Activated CD8-positive, alpha-beta T cell treated with anti-CD3 and anti-CD28 coated beads for 36 hours (primary cell): ENCODE data around the gene KDM4C. TPM values are rescaled to one million over a fixed set of nuclear protein-coding genes. Genes with fewer than 3 reads are reported as not detected.

Source experiments
- ATAC-seq: fragments of 200-7000 bp; cut with Tn5 transposase; one replicate; pipeline ENCODE4 v1.10.0; 2021; ENCODE audit warnings: mild to moderate bottlenecking, moderate library complexity
- CTCF ChIA-PET: fragments of 350-600 bp; sonication (Branson Sonifier 250); formaldehyde crosslinking; loops from one replicate; lab custom pipeline; 2021; ENCODE audit warnings: antibody characterized with exemption; lab: Charles Lee
- POLR2A ChIA-PET: fragments of 350-600 bp; sonication (Branson Sonifier 250); formaldehyde crosslinking; loops from one replicate; lab custom pipeline; 2021; ENCODE audit warnings: antibody characterized with exemption; lab: Charles Lee
- DNase-seq: peaks from one replicate; pipeline ENCODE4 v3.0.0-alpha.2; 2020
- H3K27ac Mint-ChIP-seq: one replicate; pipeline ENCODE4 v1.8.0; 2021; ENCODE audit warnings: mild to moderate bottlenecking, mixed read lengths
- H3K27me3 Mint-ChIP-seq: one replicate; pipeline ENCODE4 v1.8.0; 2021; ENCODE audit warnings: mixed read lengths
- H3K36me3 Mint-ChIP-seq: one replicate; pipeline ENCODE4 v1.8.0; 2021; ENCODE audit warnings: low read depth, mixed read lengths
- H3K4me1 Mint-ChIP-seq: one replicate; pipeline ENCODE4 v1.8.0; 2021; ENCODE audit warnings: low read depth, mixed read lengths
- H3K4me3 Mint-ChIP-seq: one replicate; pipeline ENCODE4 v1.8.0; 2021; ENCODE audit warnings: mild to moderate bottlenecking, moderate library complexity, mixed read lengths
- H3K9me3 Mint-ChIP-seq: one replicate; pipeline ENCODE4 v1.8.0; 2021; ENCODE audit warnings: mixed read lengths
- intact Hi-C: fragments of 100-400 bp; cut with micrococcal nuclease; formaldehyde crosslinking; loops from one replicate; pipeline ENCODE4 v1.10.0; 2022
- total RNA-seq, 2 experiments: library from RNA; stranded (reverse); gene quantifications; one replicate each; pipeline ENCODE4 v1.2.3, GENCODE V29; 2021
- TF ChIP-seq, protein P1 (sequence below): fragments of 200-600 bp; IDR thresholded peaks from one replicate; pipeline ENCODE4 v1.8.0; 2022; ENCODE audit warnings: antibody characterized with exemption, mild to moderate bottlenecking

KDM4C gene
- total RNA-seq, 2 experiments from 2014 or later = 31.1 to 32.9 TPM

DNA sequence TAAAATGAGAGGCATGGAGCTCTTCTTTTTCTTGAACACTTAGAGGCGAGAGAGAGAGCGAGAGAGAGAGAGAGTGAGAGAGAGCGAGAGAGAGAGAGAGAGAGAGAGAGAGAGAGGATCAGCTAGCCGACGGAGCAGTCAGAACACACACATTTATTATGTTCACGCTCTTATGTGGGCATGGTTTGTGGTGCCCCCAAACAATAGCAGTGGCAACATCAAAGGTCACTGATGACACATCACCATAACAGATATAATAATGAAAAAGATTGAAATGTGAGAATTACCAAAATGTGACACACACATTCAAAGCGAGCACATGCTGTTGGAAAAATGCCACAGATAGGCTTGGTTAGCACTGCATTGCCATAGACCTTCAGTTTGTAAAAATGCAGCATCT is 116.1 kb downstream of the KDM4C start:
- Mint-ChIP-seq H3K27me3 (no peaks in the 10 kb centered on the region), H3K27ac (peak overlapping the region; percentile 62), H3K4me3 (peak overlapping the region; percentile 24), H3K36me3 (peaks cover 26% of the 10 kb centered on the region), H3K9me3 (no peaks in the 10 kb centered on the region), H3K4me1 (peaks cover 63% of the 10 kb centered on the region)
- TF ChIP-seq, protein P1, sequence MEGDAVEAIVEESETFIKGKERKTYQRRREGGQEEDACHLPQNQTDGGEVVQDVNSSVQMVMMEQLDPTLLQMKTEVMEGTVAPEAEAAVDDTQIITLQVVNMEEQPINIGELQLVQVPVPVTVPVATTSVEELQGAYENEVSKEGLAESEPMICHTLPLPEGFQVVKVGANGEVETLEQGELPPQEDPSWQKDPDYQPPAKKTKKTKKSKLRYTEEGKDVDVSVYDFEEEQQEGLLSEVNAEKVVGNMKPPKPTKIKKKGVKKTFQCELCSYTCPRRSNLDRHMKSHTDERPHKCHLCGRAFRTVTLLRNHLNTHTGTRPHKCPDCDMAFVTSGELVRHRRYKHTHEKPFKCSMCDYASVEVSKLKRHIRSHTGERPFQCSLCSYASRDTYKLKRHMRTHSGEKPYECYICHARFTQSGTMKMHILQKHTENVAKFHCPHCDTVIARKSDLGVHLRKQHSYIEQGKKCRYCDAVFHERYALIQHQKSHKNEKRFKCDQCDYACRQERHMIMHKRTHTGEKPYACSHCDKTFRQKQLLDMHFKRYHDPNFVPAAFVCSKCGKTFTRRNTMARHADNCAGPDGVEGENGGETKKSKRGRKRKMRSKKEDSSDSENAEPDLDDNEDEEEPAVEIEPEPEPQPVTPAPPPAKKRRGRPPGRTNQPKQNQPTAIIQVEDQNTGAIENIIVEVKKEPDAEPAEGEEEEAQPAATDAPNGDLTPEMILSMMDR = no peak
- DNase-seq (peak; percentile 82), ATAC-seq (peak; percentile 85)
- intact Hi-C loops = loop anchor here (10.0 kb wide), 1 partner anchor 109 kb away; no protein-coding TSS in a partner anchor
- CTCF ChIA-PET = interaction anchor here (0.9 to 2.0 kb wide), 4 partner anchors 10 to 199 kb away, joined by 3 to 9 read pairs (median 3); no protein-coding TSS in a partner anchor
- POLR2A ChIA-PET = interaction anchor here (0.5 to 1.8 kb wide), 9 partner anchors 21 to 1383 kb away, joined by 3 to 7 read pairs (median 3); partner anchors contain the start of gene KDM4C

DNA sequence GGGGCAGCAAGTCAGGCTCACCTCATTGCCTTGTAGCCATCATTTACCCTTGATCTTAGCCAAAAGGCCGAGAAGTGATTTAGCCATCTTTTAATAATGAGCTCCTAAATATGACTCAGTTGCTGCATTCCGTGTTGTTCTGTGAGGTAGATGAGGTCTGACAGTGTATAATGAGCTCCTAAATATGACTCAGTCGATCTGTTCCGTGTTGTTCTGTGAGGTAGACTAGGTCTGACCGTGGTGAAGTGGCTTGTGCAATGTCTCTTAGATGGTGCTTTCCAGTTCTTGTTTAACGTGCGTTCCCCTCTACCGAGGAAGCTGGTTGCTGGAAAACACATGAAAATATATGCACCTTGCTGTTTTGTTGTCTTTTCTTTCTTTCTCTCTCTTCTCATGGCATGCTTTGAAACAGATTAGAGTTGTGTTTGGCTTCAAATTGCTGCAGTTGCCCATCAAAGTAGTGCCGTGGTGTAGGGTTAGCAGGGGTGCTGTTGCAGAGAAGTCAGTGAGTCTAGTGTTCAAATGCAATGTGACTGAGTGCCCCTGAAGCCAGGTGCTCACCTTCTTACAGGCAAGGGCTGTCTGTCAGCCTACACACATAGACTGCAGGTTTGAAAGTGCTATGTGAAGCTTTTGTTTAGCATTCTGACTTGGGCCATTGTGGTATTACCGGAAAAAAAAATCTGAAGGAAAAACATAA is 118.6 kb downstream of the KDM4C start:
- Mint-ChIP-seq H3K27me3 (no peaks in the 10 kb centered on the region), H3K9me3 (no peaks in the 10 kb centered on the region), H3K36me3 (peaks cover 21% of the 10 kb centered on the region), H3K4me1 (peaks cover 46% of the 10 kb centered on the region), H3K27ac (no peak overlapping the region), H3K4me3 (no peak overlapping the region)
- no peak for DNase-seq
- intact Hi-C loops = loop anchor here (10.0 kb wide), 1 partner anchor 112 kb away; no protein-coding TSS in a partner anchor
- ChIA-PET CTCF (no interaction called here), POLR2A (no interaction called here)
- peak; percentile 32 for ATAC-seq
- TF ChIP-seq, protein P1 = no peak

DNA sequence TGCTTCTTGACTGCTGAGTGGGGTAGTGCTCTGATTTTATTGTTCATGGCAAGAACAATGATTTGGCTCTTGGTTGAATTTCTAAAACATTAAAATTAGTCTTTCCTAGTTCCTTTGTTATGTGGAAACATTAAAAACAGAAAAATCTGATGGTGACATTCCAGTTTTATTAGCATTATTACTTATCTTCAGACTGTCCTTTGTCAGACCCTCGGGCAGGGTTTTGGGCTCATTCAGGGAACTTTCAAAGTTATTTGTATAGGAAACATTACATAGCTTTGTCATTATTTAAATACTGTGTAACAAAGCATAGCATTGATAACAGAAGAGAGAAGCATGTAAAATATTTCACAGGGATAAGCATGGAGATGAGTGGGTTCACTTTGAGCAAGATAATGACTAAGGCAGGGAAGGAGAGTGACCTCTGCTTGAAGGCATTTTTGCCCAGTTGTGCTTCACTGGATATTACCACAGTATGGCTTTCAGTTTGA is 119.9 kb downstream of the KDM4C start:
- H3K27me3 Mint-ChIP-seq = no peaks in the 10 kb centered on the region
- H3K4me1 Mint-ChIP-seq = peaks cover 36% of the 10 kb centered on the region
- no peak overlapping the region for H3K4me3 Mint-ChIP-seq
- no peak overlapping the region for H3K27ac Mint-ChIP-seq
- ATAC-seq (no peak), DNase-seq (no peak)
- ChIA-PET CTCF (no interaction called here), POLR2A (no interaction called here)
- intact Hi-C loops = loop anchor here (10.0 kb wide), 1 partner anchor 113 kb away; no protein-coding TSS in a partner anchor
- TF ChIP-seq, protein P1 = no peak
- no peaks in the 10 kb centered on the region for H3K9me3 Mint-ChIP-seq
- H3K36me3 Mint-ChIP-seq = peaks cover 22% of the 10 kb centered on the region

DNA sequence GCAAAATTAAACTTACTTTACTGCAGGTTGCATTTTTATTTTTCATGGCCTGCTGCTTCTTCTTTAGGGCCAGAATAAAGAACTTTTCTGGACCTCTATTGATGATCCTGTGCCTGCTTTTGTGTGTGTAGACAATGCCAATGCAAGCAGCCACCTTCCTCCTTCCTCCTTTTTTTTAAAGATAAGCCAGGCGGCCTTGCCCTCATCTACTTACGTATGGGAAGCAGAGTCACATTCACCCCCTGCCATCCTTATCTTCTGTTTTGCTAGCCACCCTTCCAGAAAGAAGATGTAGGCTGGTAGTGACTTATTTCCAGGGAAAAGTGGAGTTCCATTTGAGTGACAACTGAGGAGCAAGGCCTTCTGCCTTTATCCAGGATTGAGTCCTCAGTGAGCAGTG is 122.9 kb downstream of the KDM4C start:
- POLR2A ChIA-PET = no interaction called here
- peaks cover 18% of the 10 kb centered on the region for H3K4me1 Mint-ChIP-seq
- TF ChIP-seq, protein P1 = no peak
- no peak for ATAC-seq
- no peaks in the 10 kb centered on the region for H3K27me3 Mint-ChIP-seq
- H3K9me3 Mint-ChIP-seq = no peaks in the 10 kb centered on the region
- no peak overlapping the region for H3K27ac Mint-ChIP-seq
- H3K4me3 Mint-ChIP-seq = no peak overlapping the region
- peaks cover 10% of the 10 kb centered on the region for H3K36me3 Mint-ChIP-seq
- CTCF ChIA-PET = no interaction called here
- intact Hi-C loops = no loop called here
- DNase-seq = no peak

DNA sequence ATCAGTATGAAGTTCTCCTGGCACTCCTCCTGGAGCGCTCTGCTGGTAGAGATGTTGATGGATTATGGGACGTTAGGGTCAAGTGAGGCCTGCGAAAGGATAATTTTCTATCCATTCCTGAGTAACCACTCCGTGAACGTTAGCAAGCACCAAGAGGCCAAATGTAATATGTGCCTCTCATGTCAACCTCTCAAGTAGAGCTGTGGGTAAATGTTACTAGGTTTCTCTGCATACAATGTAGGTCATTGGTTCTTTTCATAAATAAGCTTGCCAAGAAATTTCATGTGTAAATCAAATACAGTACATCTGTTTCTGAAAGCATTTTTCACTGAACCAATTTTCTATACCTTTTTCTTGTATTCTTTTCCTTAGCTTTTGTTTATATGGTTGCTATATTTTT is 126.3 kb downstream of the KDM4C start:
- H3K36me3 Mint-ChIP-seq = peaks cover 13% of the 10 kb centered on the region
- TF ChIP-seq, protein P1 = no peak
- ChIA-PET POLR2A (no interaction called here), CTCF (interaction anchor here (1.4 to 2.2 kb wide), 2 partner anchors 9 to 25 kb away, joined by 5 read pairs; no protein-coding TSS in a partner anchor)
- no peaks in the 10 kb centered on the region for H3K9me3 Mint-ChIP-seq
- ATAC-seq (no peak), DNase-seq (no peak)
- peaks cover 9% of the 10 kb centered on the region for H3K4me1 Mint-ChIP-seq
- no peak overlapping the region for H3K4me3 Mint-ChIP-seq
- no peaks in the 10 kb centered on the region for H3K27me3 Mint-ChIP-seq
- no peak overlapping the region for H3K27ac Mint-ChIP-seq
- intact Hi-C loops = no loop called here
